GM12864 (cell line): ENCODE results near the gene ASH1L.
"Not testable (repeated sequence)": the region's sequence is repeated elsewhere in the genome, so short reads cannot be mapped to it uniquely, and the experiment has no call there.

ENCODE experiments used
- DNase-seq: peaks from one replicate; pipeline ENCODE4 v3.0.0-alpha.2; 2011; ENCODE audit warnings: low read depth
- H3K4me3 ChIP-seq: 2 replicates; pipeline ENCODE4 v1.5.1; 2011; ENCODE audit warnings: mild to moderate bottlenecking, low read depth, low read length, control low read depth
- TF ChIP-seq, protein P1 (sequence below): IDR thresholded peaks from 2 replicates; pipeline ENCODE4 v1.5.1; 2011; ENCODE audit warnings: low read depth, mild to moderate bottlenecking, moderate library complexity, low read length, control low read depth, inconsistent platforms; ENCODE audit errors: missing control alignments

The ASH1L gene

DNA sequence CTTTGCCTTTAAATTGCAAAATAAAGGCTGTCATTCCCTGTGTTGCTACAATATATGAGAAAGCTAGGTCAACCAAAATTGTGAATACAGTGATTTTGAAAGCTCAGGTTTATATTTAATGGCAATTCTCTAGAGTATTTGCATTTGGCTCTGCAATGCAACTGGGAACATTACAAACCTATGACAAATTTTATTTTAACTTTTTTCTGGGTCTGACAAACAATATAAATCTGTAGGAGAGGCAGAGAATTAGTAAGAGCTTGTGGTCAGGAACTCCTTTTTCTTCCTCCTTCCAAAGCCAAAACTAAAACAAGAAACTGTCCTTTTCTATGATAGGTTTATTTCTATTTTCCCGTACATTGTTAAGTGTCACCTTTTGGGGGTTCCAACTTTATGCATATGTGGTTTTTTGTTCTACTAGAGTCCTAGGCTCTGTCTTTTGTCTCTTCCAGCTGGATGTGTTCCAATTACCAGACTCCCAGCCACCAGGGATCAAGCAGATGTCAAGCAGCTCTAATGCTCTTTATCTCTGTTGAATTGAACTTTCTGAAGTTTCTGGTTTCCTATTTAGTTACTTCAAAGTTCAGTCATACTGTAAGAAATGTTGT is 106.9 kb downstream of the ASH1L start:
- H3K4me3 ChIP-seq, result no peak overlapping the region
- TF ChIP-seq, protein P1, sequence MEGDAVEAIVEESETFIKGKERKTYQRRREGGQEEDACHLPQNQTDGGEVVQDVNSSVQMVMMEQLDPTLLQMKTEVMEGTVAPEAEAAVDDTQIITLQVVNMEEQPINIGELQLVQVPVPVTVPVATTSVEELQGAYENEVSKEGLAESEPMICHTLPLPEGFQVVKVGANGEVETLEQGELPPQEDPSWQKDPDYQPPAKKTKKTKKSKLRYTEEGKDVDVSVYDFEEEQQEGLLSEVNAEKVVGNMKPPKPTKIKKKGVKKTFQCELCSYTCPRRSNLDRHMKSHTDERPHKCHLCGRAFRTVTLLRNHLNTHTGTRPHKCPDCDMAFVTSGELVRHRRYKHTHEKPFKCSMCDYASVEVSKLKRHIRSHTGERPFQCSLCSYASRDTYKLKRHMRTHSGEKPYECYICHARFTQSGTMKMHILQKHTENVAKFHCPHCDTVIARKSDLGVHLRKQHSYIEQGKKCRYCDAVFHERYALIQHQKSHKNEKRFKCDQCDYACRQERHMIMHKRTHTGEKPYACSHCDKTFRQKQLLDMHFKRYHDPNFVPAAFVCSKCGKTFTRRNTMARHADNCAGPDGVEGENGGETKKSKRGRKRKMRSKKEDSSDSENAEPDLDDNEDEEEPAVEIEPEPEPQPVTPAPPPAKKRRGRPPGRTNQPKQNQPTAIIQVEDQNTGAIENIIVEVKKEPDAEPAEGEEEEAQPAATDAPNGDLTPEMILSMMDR, result no peak
- DNase-seq, result no peak

DNA sequence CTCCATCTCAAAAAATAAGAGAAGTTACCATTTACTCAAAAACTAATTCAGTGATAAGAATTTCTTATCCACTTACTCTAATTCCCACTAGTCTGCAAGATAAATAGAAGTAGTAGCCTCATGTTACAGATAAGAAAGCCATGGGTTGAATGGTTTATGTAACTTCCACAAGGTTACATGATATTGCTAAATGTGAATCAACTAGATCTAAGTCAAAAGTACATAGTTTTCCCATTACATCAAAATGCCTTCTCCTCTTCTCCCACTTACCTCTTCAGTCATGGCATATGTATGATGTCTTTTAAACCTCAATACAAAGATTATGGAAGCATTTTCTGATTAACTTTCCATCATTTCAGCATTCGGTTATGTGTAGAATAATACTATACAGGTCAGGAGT is 108.5 kb downstream of the ASH1L start:
- H3K4me3 ChIP-seq, result no peak overlapping the region
- DNase-seq, result no peak
- TF ChIP-seq, protein P1, result no peak

DNA sequence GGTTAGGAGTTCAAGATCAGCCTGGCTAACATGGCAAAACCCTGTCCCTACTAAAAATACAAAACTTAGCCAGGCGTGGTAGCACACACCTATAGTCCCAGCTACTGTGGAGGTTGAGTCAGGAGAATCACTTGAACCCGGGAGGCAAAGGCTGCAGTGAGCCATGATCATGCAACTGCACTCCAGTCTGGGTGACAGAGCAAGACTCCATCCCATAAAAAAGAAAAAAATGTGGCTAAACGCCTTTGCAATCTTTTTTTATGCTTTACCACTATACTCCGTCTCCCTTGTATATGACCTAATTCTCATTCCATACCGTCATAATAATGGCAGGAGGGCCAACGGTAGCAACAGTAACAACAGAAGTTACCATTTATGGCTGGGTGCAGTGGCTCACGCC is 109.5 kb downstream of the ASH1L start:
- DNase-seq, result no peak
- TF ChIP-seq, protein P1, result no peak
- no peak overlapping the region for H3K4me3 ChIP-seq

DNA sequence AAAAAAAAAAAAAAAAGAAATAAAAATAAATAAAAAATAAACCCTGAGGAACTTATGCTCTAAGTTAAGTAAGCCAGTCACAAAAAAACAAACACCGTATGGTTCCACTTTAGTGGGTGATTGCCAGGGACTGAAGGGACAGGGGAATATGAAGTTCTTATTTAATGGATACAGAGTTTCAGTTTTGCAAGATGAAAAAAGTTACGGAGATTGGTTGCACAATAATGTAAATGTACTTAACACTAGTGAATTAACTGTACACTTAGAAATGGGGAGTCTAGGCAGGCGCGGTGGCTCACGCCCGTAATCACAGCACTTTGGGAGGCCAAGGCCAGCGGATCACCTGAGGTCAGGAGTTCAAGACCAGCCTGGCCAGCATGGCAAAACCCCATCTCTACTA is 111.4 kb downstream of the ASH1L start:
- no peak overlapping the region for H3K4me3 ChIP-seq
- DNase-seq, result no peak
- TF ChIP-seq, protein P1, result no peak

- DNase-seq, H3K4me3 ChIP-seq: not testable (repeated sequence)
Measured at GRCh38 chr1:155442431-155442830, 120.2 kb downstream of the ASH1L start.

DNA sequence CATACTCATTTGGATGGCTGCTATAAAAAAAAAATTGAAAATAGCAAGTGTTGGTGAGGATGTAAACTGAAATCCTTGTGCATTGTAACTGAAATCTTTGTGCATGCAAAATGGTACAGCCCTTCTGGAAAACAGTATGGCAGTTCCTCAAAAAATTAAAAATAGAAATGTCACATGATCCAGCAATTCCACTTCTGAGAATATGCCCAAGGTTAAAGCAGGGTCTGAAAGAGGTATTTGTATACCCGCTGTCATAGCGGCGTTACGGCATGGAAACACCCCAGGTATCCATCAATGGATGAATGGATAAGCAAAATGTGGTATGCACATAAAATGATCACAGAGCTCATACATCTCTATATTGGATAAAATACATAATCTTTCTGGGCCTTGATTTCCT is 125.2 kb downstream of the ASH1L start:
- H3K4me3 ChIP-seq, result no peak overlapping the region
- TF ChIP-seq, protein P1, result no peak
- no peak for DNase-seq

DNA sequence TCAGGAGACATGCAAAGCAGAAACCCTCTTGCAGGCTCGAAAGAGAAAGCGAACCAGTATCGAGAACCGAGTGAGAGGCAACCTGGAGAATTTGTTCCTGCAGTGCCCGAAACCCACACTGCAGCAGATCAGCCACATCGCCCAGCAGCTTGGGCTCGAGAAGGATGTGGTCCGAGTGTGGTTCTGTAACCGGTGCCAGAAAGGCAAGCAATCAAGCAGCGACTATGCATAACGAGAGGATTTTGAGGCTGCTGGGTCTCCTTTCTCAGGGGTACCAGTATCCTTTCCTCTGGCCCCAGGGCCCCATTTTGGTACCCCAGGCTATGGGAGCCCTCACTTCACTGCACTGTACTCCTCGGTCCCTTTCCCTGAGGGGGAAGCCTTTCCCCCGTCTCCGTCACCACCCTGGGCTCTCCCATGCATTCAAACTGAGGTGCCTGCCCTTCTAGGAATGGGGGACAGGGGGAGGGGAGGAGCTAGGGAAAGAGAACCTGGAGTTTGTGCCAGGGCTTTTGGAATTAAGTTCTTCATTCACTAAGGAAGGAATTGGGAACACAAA is 128.7 kb downstream of the ASH1L start:
- H3K4me3 ChIP-seq, DNase-seq: not testable (repeated sequence)

GRCh38 chr1:155433128-155433830 is 129.3 kb downstream of the ASH1L start:
- H3K4me3 ChIP-seq, DNase-seq: not testable (repeated sequence)
